Left renal pelvis (tissue), 4 donors: ENCODE data around the gene PCGF3. TPM values are rescaled to one million over a fixed set of nuclear protein-coding genes. Genes with fewer than 3 reads are reported as not detected.
"Not testable (repeated sequence)": the region's sequence is repeated elsewhere in the genome, so short reads cannot be mapped to it uniquely, and the experiment has no call there.

ENCODE experiments used
- DNase-seq, 4 donors: peaks; one replicate each; pipeline ENCODE4 v3.0.0-alpha.2; 2013; ENCODE audit warnings: low read depth in 4 of 4, low spot score in 3 of 4
- polyA plus RNA-seq, 4 donors: library from polyadenylated mRNA; unstranded; fragments of 120-200 nt; gene quantifications; one replicate each; pipeline ENCODE4 v1.2.1, GENCODE V29; 2013; ENCODE audit not compliant: insufficient read length in 4 of 4

PCGF3 gene
- polyA plus RNA-seq, 4 donors, result 67.3 to 93.3 (median 74.2) TPM

DNA sequence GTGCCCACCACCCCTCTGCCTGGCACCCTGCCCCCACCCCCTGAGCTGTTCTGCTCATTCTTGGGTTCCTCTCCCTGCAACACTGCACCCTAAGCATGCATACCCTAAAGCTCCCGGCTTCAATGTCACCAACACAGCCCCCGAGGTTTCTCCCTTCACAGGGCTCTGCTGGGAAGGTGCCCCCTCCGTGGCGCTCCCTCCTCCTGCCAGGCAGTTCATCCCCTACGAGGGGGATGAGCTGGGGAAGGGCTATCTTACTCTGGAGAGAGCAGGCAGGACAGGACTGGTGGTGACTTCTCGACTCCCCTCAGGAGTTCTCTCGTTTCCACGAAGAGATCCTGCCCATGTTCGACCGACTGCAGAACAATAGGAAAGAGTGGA lies 38.1 kb upstream of the PCGF3 start:
- DNase-seq, result no peak

DNA sequence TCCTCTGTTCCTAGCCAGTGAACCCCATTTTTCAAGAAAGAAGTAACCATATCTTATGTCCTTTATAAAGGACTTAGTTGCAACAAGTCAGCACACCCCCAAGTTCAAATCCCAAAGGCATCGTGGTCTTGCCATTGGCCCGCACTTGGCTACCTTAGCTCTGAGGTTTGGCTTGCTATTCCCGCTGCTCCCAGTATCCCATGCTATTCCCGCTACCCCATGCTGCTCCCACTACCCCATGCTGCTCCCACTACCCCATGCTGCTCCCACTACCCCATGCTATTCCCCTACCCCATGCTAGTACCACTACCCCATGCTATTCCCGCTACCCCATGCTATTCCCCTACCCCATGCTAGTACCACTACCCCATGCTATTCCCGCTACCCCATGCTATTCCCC lies 37.4 kb upstream of the PCGF3 start:
- not testable (repeated sequence) for DNase-seq

DNA sequence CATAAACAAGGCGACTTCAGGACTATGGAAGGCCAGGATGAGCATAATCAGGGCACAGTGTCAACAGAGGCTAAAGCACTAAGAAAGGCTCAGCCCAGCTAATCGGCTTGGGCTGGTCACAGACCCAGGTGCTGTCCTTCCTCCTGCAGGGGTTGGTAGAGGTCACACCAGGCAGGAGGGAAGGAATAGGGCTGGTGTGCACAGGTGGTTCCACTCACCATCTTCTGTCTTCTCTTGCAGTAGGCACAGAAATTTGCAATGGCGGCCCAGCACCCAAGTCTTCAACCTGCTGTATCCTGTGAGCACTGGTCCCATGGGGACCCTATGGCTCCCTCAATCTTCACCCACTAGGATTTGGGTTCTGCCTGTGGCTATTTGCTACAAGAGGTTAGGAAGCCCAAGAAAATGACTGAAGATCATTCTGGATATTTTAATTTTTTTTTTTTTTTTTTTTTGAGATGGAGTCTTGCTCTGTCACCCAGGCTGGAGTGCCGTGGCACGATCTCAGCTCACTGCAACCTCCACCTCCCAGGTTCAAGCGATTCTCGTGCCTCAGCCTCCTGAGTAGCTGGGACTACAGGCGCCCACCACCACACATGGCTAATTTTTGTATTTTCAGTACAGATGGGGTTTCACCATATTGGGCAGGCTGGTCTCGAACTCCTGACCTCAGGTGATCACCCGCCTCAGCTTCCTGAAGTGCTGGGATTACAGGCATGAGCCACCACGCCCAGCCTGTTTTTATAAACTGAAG lies 35.6 kb upstream of the PCGF3 start:
- not testable (repeated sequence) for DNase-seq

DNA sequence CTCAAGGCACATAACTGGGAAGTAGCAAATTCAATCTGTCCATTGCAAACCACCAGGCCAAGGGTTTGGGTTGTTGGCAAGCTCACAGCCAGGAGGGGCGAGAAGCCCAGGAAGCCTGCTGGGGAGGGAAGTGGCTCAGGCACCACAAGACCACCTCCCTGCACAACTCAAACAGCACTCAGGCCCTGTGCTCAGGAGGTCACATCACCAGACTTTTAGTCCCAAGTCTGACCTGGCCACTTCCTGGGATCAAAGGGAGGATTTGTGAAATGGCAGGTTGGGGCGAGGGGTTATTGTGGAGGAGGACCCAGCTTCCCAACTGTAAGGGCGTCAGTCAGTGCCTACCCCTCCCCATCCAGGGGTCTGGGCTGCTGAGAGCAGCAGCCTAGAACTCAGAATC lies 33.9 kb upstream of the PCGF3 start:
- DNase-seq, result no peak

DNA sequence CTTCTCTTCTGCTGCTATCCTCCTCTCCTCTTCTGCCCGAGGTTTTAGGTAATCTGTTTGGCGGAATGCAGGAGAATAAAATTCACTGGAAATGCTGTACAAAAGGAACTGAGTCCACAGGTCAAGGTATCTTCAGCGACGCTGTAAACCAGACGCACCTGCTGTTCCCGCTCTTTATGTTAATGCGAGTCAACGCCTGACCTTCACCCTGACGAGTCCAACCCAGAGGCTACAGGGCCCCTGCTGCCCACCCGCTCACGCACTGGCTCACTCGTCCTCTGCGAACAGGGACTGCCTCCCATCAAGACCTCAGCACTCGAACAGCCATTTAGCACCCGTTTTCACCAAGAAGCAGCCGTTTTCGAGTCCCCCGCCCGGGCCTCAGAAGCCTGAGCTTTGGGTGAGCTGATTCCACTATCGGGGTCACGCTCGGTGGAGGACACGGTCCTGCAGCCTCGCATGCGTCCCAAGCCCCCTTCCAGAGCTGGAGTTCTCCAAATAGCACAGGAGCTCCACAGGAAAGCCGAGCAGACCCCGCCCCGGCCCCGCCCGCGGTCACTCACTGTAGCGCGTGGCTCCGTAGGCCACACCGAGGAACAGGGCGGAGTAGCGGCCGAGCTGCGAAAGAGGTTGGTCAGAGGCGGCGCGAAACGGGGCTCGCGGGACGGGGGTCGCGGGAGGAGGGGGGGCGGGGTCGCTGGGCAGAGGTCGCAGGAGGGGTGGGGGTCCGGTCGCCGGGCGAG lies 32.1 kb upstream of the PCGF3 start:
- DNase-seq, result no peak

DNA sequence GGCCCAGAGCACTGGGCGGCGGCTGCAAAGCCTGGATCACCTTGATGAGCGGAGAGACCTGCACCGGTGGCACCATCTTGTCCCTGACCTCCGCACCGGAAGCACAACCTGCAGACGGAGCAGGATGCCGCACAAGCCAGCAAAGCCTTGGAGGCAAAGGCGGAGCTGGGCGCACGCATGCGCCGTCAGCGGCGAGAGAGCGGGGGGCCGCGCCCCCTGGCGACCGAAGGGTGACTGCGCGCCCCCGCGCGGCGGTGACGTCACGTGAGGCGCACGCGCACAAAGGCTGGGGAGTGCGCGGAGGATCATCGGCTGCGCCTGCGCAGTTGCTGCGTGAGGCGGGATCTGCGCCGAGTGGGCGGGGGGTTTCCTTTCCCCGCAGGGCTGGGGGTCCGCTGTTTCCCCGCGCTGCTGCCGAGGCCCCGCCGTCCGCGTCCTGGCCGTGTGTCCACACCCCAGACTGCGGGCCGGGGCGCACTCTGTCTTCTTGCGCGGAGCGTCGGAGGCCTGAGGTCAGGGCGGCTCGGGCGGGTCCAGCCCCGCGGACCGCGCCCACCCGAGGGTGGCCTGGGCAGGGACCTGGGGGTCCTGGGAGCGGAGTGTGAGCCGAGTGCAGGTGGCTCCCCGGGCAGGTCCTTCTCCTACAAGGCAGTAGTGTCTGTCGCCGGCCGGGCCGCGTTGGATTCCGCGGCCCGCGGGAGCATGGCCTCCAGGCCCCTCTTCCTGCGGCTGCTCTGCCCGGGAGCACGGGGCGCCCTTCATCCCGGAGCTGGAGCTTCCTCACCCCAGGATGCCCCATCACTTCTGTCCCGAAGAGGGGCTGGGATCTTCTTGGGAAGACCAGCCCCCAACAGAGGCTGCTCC lies 31.2 kb upstream of the PCGF3 start, which contains the start of the genes ATP5ME and MYL5:
Gene ATP5ME (minus strand): TSS at position 105 of the 864 bp plus-strand sequence. CDS start 29 bp downstream, at position 76.
Gene MYL5 (plus strand): TSS at position 371 of the 864 bp plus-strand sequence. CDS start 3,485 bp downstream, outside the sequence.
- peak; percentile 93 to 97 (median 94) for DNase-seq

DNA sequence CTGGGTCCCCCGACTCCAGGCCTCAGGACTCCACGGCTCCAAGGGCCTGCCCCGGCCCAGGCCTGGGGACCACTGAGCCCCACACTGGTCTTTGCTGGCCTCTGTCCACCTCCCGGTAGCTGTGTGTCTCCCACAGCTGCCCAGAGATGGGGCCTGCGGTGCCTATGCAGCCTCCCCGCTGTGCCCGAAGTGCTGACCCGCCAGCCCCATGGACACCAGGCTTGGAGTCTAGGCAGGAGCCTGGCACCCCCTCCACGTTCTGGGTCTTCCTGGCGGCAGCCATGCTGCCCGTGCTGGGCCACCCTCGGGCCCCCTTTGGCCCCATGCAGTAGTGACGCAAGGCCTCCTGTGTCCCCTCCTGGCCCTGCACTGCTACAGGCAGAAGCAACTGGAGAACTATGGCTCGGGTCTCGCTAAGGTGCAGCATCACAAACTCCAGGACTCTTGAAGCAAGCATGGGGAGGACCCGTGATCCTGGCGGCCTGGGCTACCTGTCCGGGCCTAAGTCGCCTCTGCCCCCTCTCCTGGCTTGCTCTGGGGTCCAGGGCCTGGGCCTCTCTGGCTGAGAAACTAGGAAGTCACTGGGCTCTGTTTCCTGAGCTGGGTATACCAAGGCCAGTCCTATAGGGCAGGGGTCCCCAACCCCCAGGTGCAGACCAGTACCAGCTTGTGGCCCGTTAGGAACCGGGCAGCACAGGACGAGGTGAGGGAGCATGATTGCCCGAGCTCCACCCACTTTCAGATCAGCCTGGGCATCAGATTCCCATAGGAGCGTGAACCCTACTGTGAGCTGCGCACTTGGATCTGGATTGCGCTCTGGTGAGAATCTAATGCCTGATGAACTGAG lies 30.4 kb upstream of the PCGF3 start:
- no peak for DNase-seq

DNA sequence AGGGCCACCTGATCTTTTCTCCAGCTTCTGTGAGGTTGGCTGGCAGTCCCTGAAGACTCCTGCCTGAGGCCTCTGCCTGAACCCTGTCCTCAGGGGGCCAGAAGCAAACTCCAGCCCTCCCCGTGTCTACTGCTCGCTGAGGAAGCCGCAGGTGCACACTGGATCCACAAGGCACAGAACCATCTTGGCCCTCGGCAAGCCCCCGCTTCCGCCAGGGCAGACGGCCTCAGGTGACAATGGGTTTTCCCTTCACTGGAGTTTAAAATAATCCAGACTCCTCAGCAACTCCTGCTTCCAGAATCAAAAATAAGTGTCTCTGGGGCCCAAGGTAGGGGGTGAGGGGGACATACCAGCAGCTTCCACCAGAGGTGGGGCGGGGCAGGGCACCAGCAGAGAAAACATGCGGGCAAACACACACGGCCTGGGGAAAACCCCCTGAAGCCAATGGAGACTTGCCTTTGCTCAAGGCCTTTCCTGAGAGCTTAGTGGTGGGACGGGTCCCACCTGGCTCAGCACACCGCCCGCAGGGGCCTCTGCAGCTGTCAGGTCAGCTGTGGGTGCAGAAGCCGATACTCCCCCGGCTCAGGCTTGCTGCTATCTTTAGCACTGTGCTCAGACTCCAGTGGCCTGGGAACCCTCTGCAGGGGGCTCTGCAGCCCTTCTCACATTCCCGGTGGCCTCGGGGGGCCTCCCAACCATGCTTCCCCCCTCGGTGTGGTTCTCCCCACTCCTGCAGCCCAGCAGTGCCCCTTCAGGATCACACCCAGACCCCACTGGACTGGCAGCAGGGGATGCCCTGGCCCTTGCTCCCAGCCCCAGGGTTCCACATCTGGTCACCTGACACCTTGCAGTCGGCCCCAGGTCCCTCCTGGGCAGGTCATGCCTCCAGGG lies 29.4 kb upstream of the PCGF3 start:
- DNase-seq, result no peak

DNA sequence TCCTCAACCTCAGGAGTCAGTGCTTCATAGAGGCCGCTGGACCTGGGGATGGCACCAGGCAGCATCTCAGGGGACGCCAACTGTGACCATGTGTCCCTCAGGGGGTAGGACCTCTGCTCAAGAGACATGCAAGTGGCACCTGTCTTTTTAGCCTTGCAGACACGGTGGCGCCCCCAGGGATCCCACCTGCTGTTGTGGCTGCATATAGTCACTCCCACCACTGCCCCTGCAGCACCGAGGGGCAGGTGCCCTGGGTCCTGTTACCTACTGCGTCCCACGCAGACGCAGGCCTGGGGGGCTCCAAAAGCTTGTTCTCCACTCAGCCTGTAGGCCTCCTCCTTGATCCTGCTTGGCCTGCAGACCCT lies 28.8 kb upstream of the PCGF3 start:
- DNase-seq, result no peak

DNA sequence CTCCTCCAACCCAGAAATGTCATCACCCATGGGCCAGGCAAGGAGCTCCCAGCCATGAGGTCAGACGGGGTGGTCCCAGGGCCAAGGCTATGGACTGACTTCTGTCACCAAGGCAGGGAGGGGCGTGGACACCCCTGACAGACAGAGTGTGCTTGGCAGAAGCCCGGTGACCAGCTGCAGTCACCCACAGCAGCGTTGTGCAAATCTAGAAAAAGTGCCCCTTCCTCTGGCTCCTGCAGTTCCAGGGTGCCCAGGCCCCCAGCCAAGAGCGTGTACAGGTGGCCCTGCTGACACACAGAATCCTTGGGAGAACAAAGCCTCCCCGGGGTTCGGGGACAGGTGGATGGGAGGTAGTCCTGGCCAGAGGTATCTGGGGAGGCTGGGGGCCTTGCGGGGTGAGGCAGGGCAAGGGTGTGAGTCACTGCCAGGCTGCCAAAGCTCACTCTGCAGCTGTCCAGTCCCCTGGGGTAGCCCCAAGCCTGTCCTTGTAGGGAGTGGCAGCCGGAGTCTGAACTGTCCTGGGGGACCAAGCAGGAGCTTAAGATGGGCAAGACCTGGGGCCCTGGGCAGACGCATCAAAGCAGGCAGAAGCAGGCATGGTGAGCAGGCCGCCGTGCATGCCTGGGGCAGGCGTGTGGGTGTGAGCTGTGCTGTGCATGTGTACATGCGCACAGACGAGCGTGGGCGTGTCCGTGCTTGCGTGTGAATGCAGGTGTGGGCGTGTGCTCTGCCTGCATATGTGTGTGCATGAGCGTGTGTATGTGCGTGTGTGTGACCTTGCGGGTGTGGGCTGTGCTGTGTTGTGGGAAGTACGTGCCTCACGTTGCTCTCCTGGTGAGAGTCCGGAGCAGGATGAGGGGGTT lies 28.0 kb upstream of the PCGF3 start:
- no peak for DNase-seq

DNA sequence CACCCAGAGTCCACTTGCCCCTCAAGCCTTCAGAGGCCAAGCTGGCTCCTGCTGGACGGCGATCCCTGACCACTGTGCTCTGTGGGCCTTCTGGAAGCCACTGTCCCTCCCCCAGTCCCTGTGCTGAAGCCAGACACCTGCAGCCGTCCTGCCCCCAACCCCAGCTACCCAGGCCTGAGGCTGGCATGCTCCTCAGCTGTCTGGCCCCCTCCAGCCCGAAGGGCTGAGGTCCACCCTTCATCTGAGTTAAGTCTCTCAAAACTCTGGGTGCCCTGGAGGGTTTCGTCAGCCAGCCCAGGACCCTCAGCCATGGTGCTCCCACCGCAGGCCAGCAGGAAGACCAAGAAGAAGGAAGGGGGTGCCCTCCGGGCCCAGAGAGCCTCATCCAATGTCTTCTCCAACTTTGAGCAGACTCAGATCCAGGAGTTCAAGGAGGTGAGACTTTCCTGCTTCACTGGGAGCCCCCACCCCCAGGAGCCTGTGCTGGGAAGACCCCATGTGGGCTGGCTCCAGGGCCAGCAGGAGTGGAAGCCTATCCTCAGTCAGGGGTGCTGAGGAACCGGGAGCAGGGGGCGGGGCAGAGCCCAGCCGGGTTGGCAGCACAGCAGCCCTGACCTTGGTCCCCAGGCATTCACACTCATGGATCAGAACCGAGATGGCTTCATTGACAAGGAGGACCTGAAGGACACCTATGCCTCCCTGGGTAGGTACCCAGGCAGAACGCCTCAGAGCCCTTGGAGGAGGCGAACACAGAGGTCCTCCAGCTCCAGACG lies 27.1 kb upstream of the PCGF3 start:
- DNase-seq, result no peak

DNA sequence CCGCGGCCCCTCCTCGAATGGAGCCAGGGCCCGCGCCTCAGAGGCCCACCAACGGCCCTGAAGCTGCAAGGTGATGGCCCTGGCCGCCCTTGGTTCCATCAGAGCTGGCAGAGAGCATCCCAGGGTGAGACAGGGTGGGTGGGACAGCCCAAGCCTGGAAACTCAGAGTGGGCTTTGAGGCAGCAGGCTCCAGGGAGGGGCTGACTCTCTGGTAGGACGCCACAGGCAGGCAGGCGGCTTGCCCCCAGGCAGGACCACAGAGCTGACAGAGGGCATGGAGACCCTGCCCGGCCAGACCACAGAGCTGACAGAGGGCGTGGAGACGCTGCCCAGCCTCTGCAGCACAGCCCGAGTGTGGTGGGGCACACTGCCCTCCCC lies 26.5 kb upstream of the PCGF3 start:
- no peak for DNase-seq

DNA sequence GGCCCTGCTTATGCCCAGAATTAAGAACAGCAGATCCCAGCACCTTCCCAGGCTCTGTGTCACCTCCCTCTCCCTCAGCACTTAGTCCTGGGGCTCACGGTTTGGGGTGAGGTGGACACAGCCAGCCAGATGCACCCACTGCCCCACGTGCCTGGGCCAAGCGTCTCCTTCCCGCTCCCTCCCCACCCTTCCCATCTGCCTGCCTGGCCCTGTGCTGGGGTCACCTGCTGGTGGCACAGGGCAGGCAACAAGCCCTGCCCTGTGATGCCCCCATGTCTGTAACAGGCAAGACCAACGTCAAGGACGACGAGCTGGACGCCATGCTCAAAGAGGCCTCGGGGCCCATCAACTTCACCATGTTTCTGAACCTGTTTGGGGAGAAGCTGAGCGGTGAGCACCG lies 26.0 kb upstream of the PCGF3 start:
- DNase-seq, result no peak

DNA sequence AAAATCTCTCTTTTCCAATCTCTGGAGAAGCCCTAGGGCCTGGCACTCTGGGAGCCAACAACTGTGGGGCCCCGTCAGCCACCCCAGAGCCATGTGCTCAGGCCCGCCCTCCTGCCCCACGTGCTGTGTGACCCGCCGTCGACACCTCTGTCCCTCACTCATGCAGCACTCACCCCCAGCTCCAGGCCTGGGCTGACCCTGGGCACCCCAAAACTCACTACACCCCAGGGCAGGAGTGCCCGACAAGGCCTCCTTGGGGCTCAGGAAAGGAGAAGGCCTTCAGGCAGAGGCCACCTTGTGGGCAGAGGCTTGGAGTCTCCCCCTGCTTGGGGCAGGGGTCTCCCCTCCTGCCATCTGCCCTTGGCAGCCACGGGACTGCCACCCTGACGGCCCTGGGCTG lies 25.5 kb upstream of the PCGF3 start:
- DNase-seq, result no peak

DNA sequence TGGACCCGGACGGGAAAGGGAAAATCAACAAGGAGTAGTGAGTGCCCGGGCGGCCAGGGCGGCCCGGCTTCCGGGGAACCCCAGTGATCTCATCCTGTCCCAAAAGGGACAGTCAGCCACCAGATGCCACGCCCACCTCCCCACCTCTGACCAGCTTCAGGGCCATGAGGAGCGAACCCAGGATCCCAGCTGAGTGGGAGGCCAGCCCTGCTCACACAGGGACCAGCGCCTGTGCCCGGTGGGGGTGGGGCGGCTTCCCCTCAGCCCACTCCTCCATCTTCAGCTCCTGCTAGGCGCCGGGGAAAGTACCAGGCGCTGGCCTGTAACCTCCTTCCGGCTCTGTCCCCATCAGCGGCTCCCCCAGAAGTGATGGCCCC lies 25.1 kb upstream of the PCGF3 start:
- DNase-seq, result no peak

DNA sequence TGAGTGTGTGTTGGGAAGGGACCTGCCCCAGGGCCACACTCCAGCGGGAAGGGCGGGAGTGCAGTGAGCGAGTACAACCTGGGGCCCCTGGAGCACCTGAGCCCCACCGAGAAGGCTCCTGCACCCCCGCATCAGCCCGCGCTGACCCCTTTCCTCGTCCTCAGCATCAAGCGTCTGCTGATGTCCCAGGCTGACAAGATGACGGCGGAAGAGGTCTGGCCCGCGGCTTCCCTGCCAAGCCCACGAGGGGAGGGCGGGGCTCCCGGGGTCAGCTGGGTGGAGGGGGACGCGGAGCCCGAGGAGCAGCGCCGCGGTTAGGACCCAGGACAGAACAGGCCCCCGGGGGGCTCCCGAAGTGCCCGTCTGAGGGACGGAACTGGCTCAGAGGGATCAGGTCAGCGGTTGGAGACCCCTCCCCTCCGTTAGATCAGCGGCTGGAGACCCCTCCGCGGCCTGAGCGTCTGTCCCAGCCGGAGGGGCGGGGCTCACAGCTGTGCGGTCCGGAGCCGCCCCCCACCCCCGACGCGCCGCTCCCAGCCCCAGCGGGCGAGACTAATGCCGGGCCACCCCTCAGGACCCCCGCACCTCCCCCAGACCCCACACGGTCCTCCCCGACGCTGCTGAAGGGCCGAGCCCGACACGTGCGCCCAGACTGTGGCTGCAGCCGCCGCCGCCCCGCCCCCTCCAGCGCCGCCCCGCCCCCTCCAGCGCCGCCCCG lies 24.5 kb upstream of the PCGF3 start:
- DNase-seq, result no peak
